IMR-90 (cell line): ENCODE data around the gene ZYG11B. TPM values are rescaled to one million over a fixed set of nuclear protein-coding genes. Genes with fewer than 3 reads are reported as not detected.
"Not testable (repeated sequence)": the region's sequence is repeated elsewhere in the genome, so short reads cannot be mapped to it uniquely, and the experiment has no call there.

Experiments used
- ATAC-seq: fragments of 200-7000 bp; cut with Tn5 transposase; 2 replicates; pipeline ENCODE4 v1.9.1; 2020; ENCODE audit warnings: low read depth, mild to moderate bottlenecking, moderate library complexity
- BruUV-seq: library from RNA; stranded (reverse); fragments of 400-500 nt; replicated peaks from 2 replicates; lab custom pipeline; 2021; lab: Mats Ljungman, UMichigan
- CTCF ChIA-PET: fragments of 300-600 bp; formaldehyde crosslinking; extraction: SDS; loops from one replicate; lab custom pipeline; 2021; ENCODE audit warnings: antibody characterized with exemption; lab: Yijun Ruan, JAX
- POLR2A ChIA-PET: fragments of 300-600 bp; sonication (Branson Sonifier 250); formaldehyde crosslinking; loops from one replicate; lab custom pipeline; 2022; ENCODE audit warnings: antibody characterized with exemption; ENCODE audit not compliant: unreplicated experiment; lab: Charles Lee
- DNase-seq: peaks from one replicate; pipeline ENCODE4 v3.0.0; 2013
- H2AFZ ChIP-seq: replicated peaks from 2 replicates; pipeline ENCODE3; 2013; ENCODE audit warnings: low read length, mild to moderate bottlenecking; ENCODE audit not compliant: poor library complexity
- H2AK5ac ChIP-seq: 2 replicates; pipeline ENCODE4 v1.6.1; 2013; ENCODE audit warnings: low read depth, low read length, inconsistent platforms
- H2AK9ac ChIP-seq: replicated peaks from 2 replicates; pipeline ENCODE3; 2013; ENCODE audit warnings: mild to moderate bottlenecking, low read depth, low read length, moderate library complexity; ENCODE audit not compliant: poor library complexity
- H2BK120ac ChIP-seq: 2 replicates; pipeline ENCODE4 v1.6.1; 2013; ENCODE audit warnings: low read depth, low read length, inconsistent platforms
- H2BK15ac ChIP-seq: 3 replicates; pipeline ENCODE4 v1.6.1; 2013; ENCODE audit warnings: low read depth, low read length, inconsistent platforms
- H2BK20ac ChIP-seq: 2 replicates; pipeline ENCODE4 v1.6.1; 2013; ENCODE audit warnings: low read depth, mild to moderate bottlenecking, inconsistent platforms, low read length, moderate library complexity
- H2BK5ac ChIP-seq: 2 replicates; pipeline ENCODE4 v1.6.1; 2013; ENCODE audit warnings: mild to moderate bottlenecking, low read depth, low read length, inconsistent platforms; ENCODE audit not compliant: poor library complexity, severe bottlenecking
- H3K14ac ChIP-seq: replicated peaks from 2 replicates; pipeline ENCODE4 v1.6.1; 2013; ENCODE audit warnings: low read depth, low read length, inconsistent platforms
- H3K18ac ChIP-seq: 2 replicates; pipeline ENCODE4 v1.6.1; 2013; ENCODE audit warnings: low read depth, low read length, control low read depth
- H3K23ac ChIP-seq: 2 replicates; pipeline ENCODE4 v1.6.1; 2013; ENCODE audit warnings: low read depth, low read length, inconsistent platforms
- H3K27ac ChIP-seq: 2 replicates; pipeline ENCODE4 v1.5.1; 2013; ENCODE audit warnings: mild to moderate bottlenecking, control low read depth, low read length; ENCODE audit not compliant: insufficient read depth
- H3K27me3 ChIP-seq: 2 replicates; pipeline ENCODE4 v1.6.1; 2013; ENCODE audit warnings: low read length; ENCODE audit not compliant: control insufficient read depth, insufficient read depth
- H3K36me3 ChIP-seq: 2 replicates; pipeline ENCODE4 v1.6.1; 2013; ENCODE audit warnings: low read length, mixed read lengths; ENCODE audit not compliant: control insufficient read depth, insufficient read depth
- H3K4ac ChIP-seq: 2 replicates; pipeline ENCODE4 v1.6.1; 2013; ENCODE audit warnings: low read depth, low read length, inconsistent platforms
- H3K4me1 ChIP-seq: 2 replicates; pipeline ENCODE4 v1.6.1; 2013; ENCODE audit warnings: low read length, mixed read lengths; ENCODE audit not compliant: control insufficient read depth, insufficient read depth
- H3K4me2 ChIP-seq: 2 replicates; pipeline ENCODE4 v1.6.1; 2013; ENCODE audit warnings: low read depth, mild to moderate bottlenecking, control low read depth, low read length, moderate library complexity
- H3K4me3 ChIP-seq: 2 replicates; pipeline ENCODE4 v1.5.1; 2013; ENCODE audit warnings: low read depth, mild to moderate bottlenecking, control low read depth, low read length, moderate library complexity; ENCODE audit not compliant: insufficient read depth
- H3K56ac ChIP-seq: 2 replicates; pipeline ENCODE4 v1.6.1; 2013; ENCODE audit warnings: low read length, inconsistent platforms; ENCODE audit not compliant: insufficient read depth; ENCODE audit errors: extremely low read depth
- H3K79me1 ChIP-seq, 2 experiments: 2 replicates each; pipeline ENCODE4 v1.6.1; 2013; ENCODE audit warnings: low read length in 2 of 2, inconsistent platforms in 1 of 2, low read depth in 1 of 2
- H3K9ac ChIP-seq: 2 replicates; pipeline ENCODE4 v1.6.1; 2013; ENCODE audit warnings: low read depth, low read length, control low read depth
- H3K9me1 ChIP-seq: 2 replicates; pipeline ENCODE4 v1.6.1; 2013; ENCODE audit warnings: low read length, inconsistent platforms; ENCODE audit not compliant: insufficient read depth
- H3K9me3 ChIP-seq: 2 replicates; pipeline ENCODE4 v1.6.1; 2013; ENCODE audit warnings: low read length; ENCODE audit not compliant: control insufficient read depth, insufficient read depth
- H4K20me1 ChIP-seq: 2 replicates; pipeline ENCODE4 v1.6.1; 2013; ENCODE audit warnings: low read length, inconsistent platforms; ENCODE audit not compliant: insufficient read depth
- H4K5ac ChIP-seq: 2 replicates; pipeline ENCODE4 v1.6.1; 2013; ENCODE audit warnings: mild to moderate bottlenecking, low read depth, low read length, control low read depth
- H4K8ac ChIP-seq, 2 experiments: 2 replicates each; pipeline ENCODE4 v1.6.1; 2013; ENCODE audit warnings: low read depth in 2 of 2, low read length in 2 of 2, control low read depth in 1 of 2, inconsistent platforms in 1 of 2
- H4K91ac ChIP-seq: 2 replicates; pipeline ENCODE4 v1.6.1; 2013; ENCODE audit warnings: low read depth, low read length, inconsistent platforms; ENCODE audit not compliant: insufficient read depth
- MAFK ChIP-seq: IDR thresholded peaks from 2 replicates; pipeline ENCODE4 v1.6.1; 2012; ENCODE audit warnings: low read depth, low read length, improper control_type of control experiment
- MAZ ChIP-seq: IDR thresholded peaks from 2 replicates; pipeline ENCODE4 v1.6.1; 2012; ENCODE audit warnings: low read depth, mild to moderate bottlenecking, low read length, improper control_type of control experiment, moderate library complexity, borderline replicate concordance
- MXI1 ChIP-seq: IDR thresholded peaks from 2 replicates; pipeline ENCODE4 v1.6.1; 2012; ENCODE audit warnings: low read depth, mild to moderate bottlenecking, low read length, moderate library complexity, borderline replicate concordance
- RCOR1 ChIP-seq: IDR thresholded peaks from 2 replicates; pipeline ENCODE4 v1.6.1; 2012; ENCODE audit warnings: mild to moderate bottlenecking, low read length, improper control_type of control experiment; ENCODE audit not compliant: insufficient replicate concordance
- WGBS, 2 experiments: methylation state at CpG; one replicate each; pipeline versions ENCODE4 v1.1.5 to v1.1.7; 2013; ENCODE audit warnings: missing lambda C conversion rate in 2 of 2; ENCODE audit not compliant: insufficient read length in 1 of 2; ENCODE audit errors: extremely low coverage in 2 of 2; 5-methylcytosine and 5-hydroxymethylcytosine counted together
- dilution Hi-C: fragments of 300-500 bp; cut with HindIII; formaldehyde crosslinking; loops from one replicate; pipeline ENCODE4 v1.14.3; 2018; ENCODE audit warnings: low sequenced_read_pairs; ENCODE audit not compliant: unreplicated experiment
- in situ Hi-C: fragments of 300-500 bp; cut with MboI; formaldehyde crosslinking; loops from 3 replicates; pipeline ENCODE4 v1.14.3; 2019; ENCODE audit warnings: low sequenced_read_pairs, inconsistent platforms, mixed read lengths
- intact Hi-C: fragments of 100-400 bp; cut with micrococcal nuclease; formaldehyde crosslinking; loops from 2 replicates; pipeline ENCODE4 v1.10.0; 2022
- polyA plus RNA-seq, 3 experiments: library from polyadenylated mRNA; depleted of rRNA; stranded (reverse); fragments of >200 nt; gene quantifications; 2 replicates each; pipeline ENCODE4 v1.2.3, GENCODE V29; 2012; ENCODE audit warnings: low replicate concordance in 1 of 3
- total RNA-seq: library from RNA; depleted of rRNA; stranded (reverse); fragments of >200 nt; gene quantifications from 2 replicates; pipeline ENCODE4 v1.2.3, GENCODE V29; 2012
- TF ChIP-seq, protein P1 (sequence below): fragments of 150-350 bp; IDR thresholded peaks from 2 replicates; pipeline ENCODE4 v1.6.1; 2016; ENCODE audit warnings: low read depth, mild to moderate bottlenecking, low read length, moderate library complexity, borderline replicate concordance

The ZYG11B gene
- total and polyA plus RNA-seq, 2 of the 4 experiments (the other 2 are of a cell fraction): 8.1 to 55.2 TPM

- no peak overlapping the region for H2AFZ ChIP-seq
- intact Hi-C loops (no loop called here), in situ Hi-C loops (no loop called here), dilution Hi-C loops (no loop called here)
- no peak overlapping the region for H3K56ac ChIP-seq
- no peak overlapping the region for H3K23ac ChIP-seq
- H2BK5ac ChIP-seq: no peak overlapping the region
- WGBS, 2 experiments: 90% methylated on average over 2 of the region's 4 CpGs; no CpG with 5 or more reads in 1 of the 2 experiments
- no peak overlapping the region for H3K4ac ChIP-seq
- H2BK15ac ChIP-seq: no peak overlapping the region
- H3K4me1 ChIP-seq: no peaks in the 10 kb centered on the region
- no peaks in the 10 kb centered on the region for H4K20me1 ChIP-seq
- ATAC-seq (no peak), DNase-seq (no peak)
- no peak overlapping the region for H4K91ac ChIP-seq
- H4K5ac ChIP-seq: no peak overlapping the region
- no peak overlapping the region for H3K4me3 ChIP-seq
- no peak overlapping the region for H2AK5ac ChIP-seq
- H2AK9ac ChIP-seq: no peak overlapping the region
- BruUV-seq: no TSS peak
- no peak overlapping the region for H3K14ac ChIP-seq
- H3K27me3 ChIP-seq: no peaks in the 10 kb centered on the region
- peaks cover 3% of the 10 kb centered on the region; the same call in 1 of the 2 replicates for H3K9me1 ChIP-seq
- no peaks in the 10 kb centered on the region; a peak in 1 of 4 replicates for H3K79me1 ChIP-seq
- no peak overlapping the region for H2BK20ac ChIP-seq
- H3K27ac ChIP-seq: no peak overlapping the region
- no peaks in the 10 kb centered on the region for H3K36me3 ChIP-seq
- TF ChIP-seq, protein P1, sequence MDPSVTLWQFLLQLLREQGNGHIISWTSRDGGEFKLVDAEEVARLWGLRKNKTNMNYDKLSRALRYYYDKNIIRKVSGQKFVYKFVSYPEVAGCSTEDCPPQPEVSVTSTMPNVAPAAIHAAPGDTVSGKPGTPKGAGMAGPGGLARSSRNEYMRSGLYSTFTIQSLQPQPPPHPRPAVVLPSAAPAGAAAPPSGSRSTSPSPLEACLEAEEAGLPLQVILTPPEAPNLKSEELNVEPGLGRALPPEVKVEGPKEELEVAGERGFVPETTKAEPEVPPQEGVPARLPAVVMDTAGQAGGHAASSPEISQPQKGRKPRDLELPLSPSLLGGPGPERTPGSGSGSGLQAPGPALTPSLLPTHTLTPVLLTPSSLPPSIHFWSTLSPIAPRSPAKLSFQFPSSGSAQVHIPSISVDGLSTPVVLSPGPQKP: no peak
- no peak for TF ChIP-seq MXI1
- TF ChIP-seq MAFK: no peak
- TF ChIP-seq RCOR1: no peak
- no peak for TF ChIP-seq MAZ
- CTCF ChIA-PET: no interaction called here
- no peaks in the 10 kb centered on the region for H3K9me3 ChIP-seq
- no peak overlapping the region for H3K4me2 ChIP-seq
- POLR2A ChIA-PET: no interaction called here
- H4K8ac ChIP-seq: no peak overlapping the region
- no peak overlapping the region for H3K18ac ChIP-seq
- H2BK120ac ChIP-seq: no peak overlapping the region
- H3K9ac ChIP-seq: no peak overlapping the region
Observed at GRCh38 chr1:52713590-52713989, 12.7 kb upstream of the ZYG11B start.

DNA sequence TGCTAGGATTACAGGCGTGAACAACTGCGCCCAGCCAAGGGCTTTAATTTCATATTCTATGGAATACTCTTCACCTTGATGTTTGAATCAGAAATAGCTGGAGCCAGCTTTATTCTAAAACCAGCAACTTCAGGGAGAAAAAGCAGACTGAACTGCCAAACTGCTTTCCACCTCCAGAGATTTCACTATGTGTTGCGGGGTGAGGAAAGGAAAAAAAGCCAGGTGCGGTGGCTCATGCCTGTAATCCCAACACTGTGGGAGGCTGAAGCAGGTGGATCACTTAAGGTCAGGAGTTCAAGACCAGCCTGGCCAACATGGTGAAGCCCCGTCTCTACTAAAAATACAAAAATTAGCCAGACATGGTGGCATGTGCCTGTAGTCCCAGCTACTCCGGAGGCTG is 11.0 kb upstream of the ZYG11B start:
- H2BK5ac ChIP-seq, H3K18ac ChIP-seq, H2BK120ac ChIP-seq, H3K4me1 ChIP-seq, H2BK15ac ChIP-seq, DNase-seq, H3K79me1 ChIP-seq, H4K20me1 ChIP-seq, H4K91ac ChIP-seq, H3K9me3 ChIP-seq, H2AFZ ChIP-seq, H2AK9ac ChIP-seq, dilution Hi-C loops, intact Hi-C loops, H3K14ac ChIP-seq, H2BK20ac ChIP-seq, H3K4me3 ChIP-seq, H4K5ac ChIP-seq, H3K27ac ChIP-seq, BruUV-seq, H3K9me1 ChIP-seq, H3K27me3 ChIP-seq, POLR2A ChIA-PET, H3K56ac ChIP-seq, H3K9ac ChIP-seq, H4K8ac ChIP-seq, H2AK5ac ChIP-seq, H3K23ac ChIP-seq, H3K4me2 ChIP-seq, in situ Hi-C loops, H3K4ac ChIP-seq, ATAC-seq, H3K36me3 ChIP-seq: not testable (repeated sequence)
- CTCF ChIA-PET: interaction anchor here (0.7 kb wide), 1 partner anchor 25 kb away, joined by 3 read pairs; no protein-coding TSS in a partner anchor
- WGBS, 2 experiments: no CpG with 5 or more reads among the region's 6 CpGs
